BJ (cell line): ENCODE measurements around the gene CAB39L. TPM values are rescaled to one million over a fixed set of nuclear protein-coding genes. Genes with fewer than 3 reads are reported as not detected.

Source experiments
- CTCF ChIA-PET: fragments of 350-600 bp; formaldehyde crosslinking; extraction: SDS; loops from one replicate; lab custom pipeline; 2021; ENCODE audit warnings: antibody characterized with exemption, inconsistent platforms; lab: Yijun Ruan, JAX
- POLR2A ChIA-PET: fragments of 300-600 bp; sonication (Branson Sonifier 250); formaldehyde crosslinking; extraction: SDS; loops from one replicate; lab custom pipeline; 2021; ENCODE audit warnings: antibody characterized with exemption; lab: Charles Lee
- DNase-seq: peaks from one replicate; pipeline ENCODE4 v3.0.0-alpha.2; 2011; ENCODE audit warnings: low read depth
- H3K27me3 ChIP-seq: 2 replicates; pipeline ENCODE4 v1.6.0; 2011; ENCODE audit warnings: low read length; ENCODE audit not compliant: control insufficient read depth, insufficient read depth
- H3K36me3 ChIP-seq: 2 replicates; pipeline ENCODE4 v1.5.1; 2011; ENCODE audit warnings: low read length; ENCODE audit not compliant: control insufficient read depth, insufficient read depth
- H3K4me3 ChIP-seq: 2 replicates; pipeline ENCODE4 v1.5.1; 2011; ENCODE audit warnings: low read depth, mild to moderate bottlenecking, control low read depth, low read length
- polyA plus RNA-seq: library from polyadenylated mRNA; depleted of rRNA; stranded (reverse); fragments of >200 nt; gene quantifications from 2 replicates; pipeline ENCODE4 v1.2.3, GENCODE V29; 2011
- TF ChIP-seq, protein P1 (sequence below): IDR thresholded peaks from 2 replicates; pipeline ENCODE4 v1.5.1; 2011; ENCODE audit warnings: low read depth, mild to moderate bottlenecking, control low read depth, inconsistent platforms, low read length, moderate library complexity; ENCODE audit not compliant: insufficient read depth

CAB39L gene
- polyA plus RNA-seq, 1 experiment: 6.5 TPM

GRCh38 chr13:49456156-49456555 is 12.3 kb upstream of the CAB39L start:
- Histone ChIP-seq H3K4me3 (no peak overlapping the region), H3K36me3 (no peaks in the 10 kb centered on the region), H3K27me3 (no peaks in the 10 kb centered on the region)
- TF ChIP-seq, protein P1, sequence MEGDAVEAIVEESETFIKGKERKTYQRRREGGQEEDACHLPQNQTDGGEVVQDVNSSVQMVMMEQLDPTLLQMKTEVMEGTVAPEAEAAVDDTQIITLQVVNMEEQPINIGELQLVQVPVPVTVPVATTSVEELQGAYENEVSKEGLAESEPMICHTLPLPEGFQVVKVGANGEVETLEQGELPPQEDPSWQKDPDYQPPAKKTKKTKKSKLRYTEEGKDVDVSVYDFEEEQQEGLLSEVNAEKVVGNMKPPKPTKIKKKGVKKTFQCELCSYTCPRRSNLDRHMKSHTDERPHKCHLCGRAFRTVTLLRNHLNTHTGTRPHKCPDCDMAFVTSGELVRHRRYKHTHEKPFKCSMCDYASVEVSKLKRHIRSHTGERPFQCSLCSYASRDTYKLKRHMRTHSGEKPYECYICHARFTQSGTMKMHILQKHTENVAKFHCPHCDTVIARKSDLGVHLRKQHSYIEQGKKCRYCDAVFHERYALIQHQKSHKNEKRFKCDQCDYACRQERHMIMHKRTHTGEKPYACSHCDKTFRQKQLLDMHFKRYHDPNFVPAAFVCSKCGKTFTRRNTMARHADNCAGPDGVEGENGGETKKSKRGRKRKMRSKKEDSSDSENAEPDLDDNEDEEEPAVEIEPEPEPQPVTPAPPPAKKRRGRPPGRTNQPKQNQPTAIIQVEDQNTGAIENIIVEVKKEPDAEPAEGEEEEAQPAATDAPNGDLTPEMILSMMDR: no peak
- no peak for DNase-seq
- CTCF ChIA-PET: no interaction called here
- POLR2A ChIA-PET: no interaction called here

GRCh38 chr13:49455007-49455398 is 11.1 kb upstream of the CAB39L start:
- DNase-seq: no peak
- TF ChIP-seq, protein P1: no peak
- Histone ChIP-seq H3K4me3 (no peak overlapping the region), H3K27me3 (no peaks in the 10 kb centered on the region), H3K36me3 (no peaks in the 10 kb centered on the region)
- ChIA-PET CTCF (no interaction called here), POLR2A (no interaction called here)

DNA sequence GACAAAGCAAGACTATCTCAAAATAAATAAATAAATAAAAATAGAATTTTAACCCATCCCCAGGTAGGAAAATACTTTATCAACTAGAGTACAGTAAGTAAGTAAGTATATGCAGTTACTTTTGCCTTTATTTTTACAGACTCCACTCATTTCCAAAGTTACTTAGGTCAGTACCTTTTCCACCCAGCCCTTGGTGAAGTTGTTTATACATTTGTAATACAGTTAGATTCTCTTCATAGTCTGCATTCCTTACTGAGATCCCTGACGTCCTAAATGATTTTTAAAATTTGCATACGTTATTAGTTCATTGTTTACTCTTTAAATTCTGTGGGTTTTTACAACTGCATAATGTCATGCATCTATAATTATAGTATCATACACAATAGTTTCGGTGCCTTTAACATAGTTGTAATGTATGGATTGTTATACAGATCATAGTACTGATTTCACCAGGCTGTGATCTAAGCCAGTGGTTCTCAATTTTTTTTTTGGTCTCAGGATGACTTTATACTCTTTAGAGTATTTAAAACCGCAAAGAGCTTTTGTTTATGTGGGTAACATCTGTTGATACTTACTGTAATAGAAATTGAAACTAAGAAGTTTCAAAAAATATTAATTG is 10.6 kb upstream of the CAB39L start:
- Histone ChIP-seq H3K4me3 (peak overlapping the region; percentile 13), H3K27me3 (no peaks in the 10 kb centered on the region), H3K36me3 (no peaks in the 10 kb centered on the region)
- peak; percentile 48 for DNase-seq
- ChIA-PET CTCF (no interaction called here), POLR2A (no interaction called here)
- TF ChIP-seq, protein P1: no peak

DNA sequence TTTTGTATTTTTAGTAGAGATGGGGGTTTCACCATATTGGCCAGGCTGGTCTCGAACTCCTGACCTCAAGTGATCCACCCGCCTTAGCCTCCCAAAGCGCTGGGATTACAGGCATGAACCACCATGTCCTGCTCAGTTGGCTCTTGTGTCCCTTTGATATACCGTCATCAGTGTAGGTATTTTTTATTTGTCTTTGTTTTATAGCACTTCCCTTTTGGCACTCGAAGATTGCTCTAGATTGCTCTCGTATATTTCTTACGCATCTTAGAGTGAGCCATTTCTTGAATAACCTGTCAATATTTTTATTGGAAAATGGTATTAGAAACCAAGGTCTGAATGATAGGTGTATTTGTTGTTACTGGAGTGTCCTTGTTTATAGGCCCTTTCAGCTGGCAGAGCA is 9.6 kb upstream of the CAB39L start:
- POLR2A ChIA-PET: no interaction called here
- no peak overlapping the region for H3K4me3 ChIP-seq
- no peaks in the 10 kb centered on the region for H3K36me3 ChIP-seq
- DNase-seq: no peak
- CTCF ChIA-PET: interaction anchor here (0.9 to 1.1 kb wide), 3 partner anchors 17 to 65 kb away, joined by 3 read pairs; partner anchors contain the start of gene PHF11
- no peaks in the 10 kb centered on the region for H3K27me3 ChIP-seq
- TF ChIP-seq, protein P1: no peak

DNA sequence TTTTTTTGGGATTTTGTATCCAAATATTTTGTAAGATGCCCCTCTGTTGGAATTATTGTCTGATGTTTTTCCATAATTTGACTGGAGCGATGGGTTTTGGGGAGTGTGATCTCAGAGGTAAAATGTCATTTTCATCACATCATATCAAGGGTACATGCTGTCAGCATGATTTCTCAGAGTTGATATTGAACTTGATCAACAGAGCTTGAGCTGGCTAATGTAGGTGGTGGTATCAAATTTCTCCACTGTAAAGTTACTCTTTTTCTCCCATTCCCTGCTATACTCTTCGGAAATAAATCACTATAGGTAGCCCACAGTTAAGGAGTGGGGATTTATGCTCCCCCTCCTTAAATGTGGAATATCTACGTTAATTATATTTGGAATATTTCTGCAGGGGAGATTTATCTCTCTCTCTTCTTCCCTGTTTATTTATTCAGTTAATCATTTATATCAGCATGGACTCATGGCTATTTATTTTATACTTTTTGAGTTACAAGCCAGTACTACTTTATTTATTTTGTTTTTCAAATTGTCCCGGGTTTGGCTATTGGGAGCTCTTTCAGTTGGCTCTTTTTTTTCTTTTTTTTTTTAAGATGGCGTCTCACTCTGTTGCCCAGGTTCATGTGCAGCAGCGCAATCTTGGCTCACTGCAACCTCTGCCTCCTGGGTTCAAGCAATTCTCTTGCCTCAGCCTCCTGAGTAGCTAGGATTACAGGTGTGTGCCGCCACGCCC is 9.0 kb upstream of the CAB39L start:
- TF ChIP-seq, protein P1: no peak
- CTCF ChIA-PET: interaction anchor here (0.9 to 1.1 kb wide), 3 partner anchors 16 to 65 kb away, joined by 3 read pairs; partner anchors contain the start of gene PHF11

More for the DNA sequence above, 9.0 kb upstream of the CAB39L start:
- POLR2A ChIA-PET: no interaction called here
- Histone ChIP-seq H3K27me3 (no peaks in the 10 kb centered on the region), H3K36me3 (no peaks in the 10 kb centered on the region), H3K4me3 (no peak overlapping the region)
- DNase-seq: no peak
